Progenitor cell of endocrine pancreas (in vitro differentiated cells): ENCODE data around the gene SPECC1L. TPM values are rescaled to one million over a fixed set of nuclear protein-coding genes. Genes with fewer than 3 reads are reported as not detected.

Source experiments
- DNase-seq: peaks from one replicate; pipeline ENCODE4 v3.0.0; 2021; ENCODE audit warnings: low spot score; ENCODE audit not compliant: unreplicated experiment
- H3K27ac Mint-ChIP-seq: 2 replicates; pipeline ENCODE4 v1.8.0; 2021; ENCODE audit warnings: mild to moderate bottlenecking, moderate library complexity, mixed read lengths
- H3K27me3 Mint-ChIP-seq: 2 replicates; pipeline ENCODE4 v1.8.0; 2021; ENCODE audit warnings: mixed read lengths
- H3K36me3 Mint-ChIP-seq: 2 replicates; pipeline ENCODE4 v1.8.0; 2022; ENCODE audit warnings: mixed read lengths; ENCODE audit not compliant: insufficient read depth
- H3K4me1 Mint-ChIP-seq: 2 replicates; pipeline ENCODE4 v1.8.0; 2021; ENCODE audit warnings: low read depth, mixed read lengths
- H3K4me3 Mint-ChIP-seq: 2 replicates; pipeline ENCODE4 v1.8.0; 2021; ENCODE audit warnings: low read depth, mild to moderate bottlenecking, moderate library complexity, mixed read lengths
- H3K9me3 Mint-ChIP-seq: 2 replicates; pipeline ENCODE4 v1.8.0; 2021; ENCODE audit warnings: low read depth, mixed read lengths
- CTCF ChIP-seq: fragments of 200-600 bp; sonication (generic); IDR thresholded peaks from one replicate; pipeline ENCODE4 v1.5.0; 2021; ENCODE audit warnings: antibody characterized with exemption, mild to moderate bottlenecking; ENCODE audit not compliant: unreplicated experiment
- total RNA-seq: library from RNA; stranded (reverse); gene quantifications from 2 replicates; pipeline ENCODE4 v1.2.1, GENCODE V29; 2021

SPECC1L gene
- total RNA-seq, 1 donor from 2014 or later = 96.9 TPM

GRCh38 chr22:24338726-24339451 is 68.3 kb downstream of the SPECC1L start:
- TF ChIP-seq CTCF = no peak
- no peaks in the 10 kb centered on the region for H3K27me3 Mint-ChIP-seq
- H3K27ac Mint-ChIP-seq = no peak overlapping the region
- H3K36me3 Mint-ChIP-seq = peaks cover 11% of the 10 kb centered on the region
- H3K4me3 Mint-ChIP-seq = no peak overlapping the region
- H3K9me3 Mint-ChIP-seq = no peaks in the 10 kb centered on the region
- DNase-seq = no peak
- no peaks in the 10 kb centered on the region for H3K4me1 Mint-ChIP-seq

GRCh38 chr22:24339452-24339747 is 68.8 kb downstream of the SPECC1L start:
- no peak for TF ChIP-seq CTCF
- H3K4me1 Mint-ChIP-seq = no peaks in the 10 kb centered on the region

GRCh38 chr22:24341627-24342026 is 71.0 kb downstream of the SPECC1L start:
- peaks cover 11% of the 10 kb centered on the region for H3K36me3 Mint-ChIP-seq

More at GRCh38 chr22:24339452-24339747, 68.8 kb downstream of the SPECC1L start:
- Mint-ChIP-seq H3K27me3 (no peaks in the 10 kb centered on the region), H3K9me3 (no peaks in the 10 kb centered on the region), H3K36me3 (peaks cover 13% of the 10 kb centered on the region), H3K4me3 (no peak overlapping the region), H3K27ac (no peak overlapping the region)
- no peak for DNase-seq

GRCh38 chr22:24350627-24351026 is 80.0 kb downstream of the SPECC1L start:
- TF ChIP-seq CTCF = no peak
- peaks cover 52% of the 10 kb centered on the region for H3K36me3 Mint-ChIP-seq
- H3K9me3 Mint-ChIP-seq = peaks cover 11% of the 10 kb centered on the region
- no peak overlapping the region for H3K4me3 Mint-ChIP-seq
- DNase-seq = no peak
- no peaks in the 10 kb centered on the region for H3K4me1 Mint-ChIP-seq
- H3K27me3 Mint-ChIP-seq = no peaks in the 10 kb centered on the region
- H3K27ac Mint-ChIP-seq = no peak overlapping the region

More at GRCh38 chr22:24341627-24342026, 71.0 kb downstream of the SPECC1L start:
- no peaks in the 10 kb centered on the region for H3K4me1 Mint-ChIP-seq
- no peaks in the 10 kb centered on the region for H3K27me3 Mint-ChIP-seq
- TF ChIP-seq CTCF = no peak
- H3K9me3 Mint-ChIP-seq = no peaks in the 10 kb centered on the region
- no peak overlapping the region for H3K27ac Mint-ChIP-seq
- H3K4me3 Mint-ChIP-seq = no peak overlapping the region
- DNase-seq = no peak

GRCh38 chr22:24353121-24353520 is 82.5 kb downstream of the SPECC1L start:
- DNase-seq = no peak
- Mint-ChIP-seq H3K27me3 (no peaks in the 10 kb centered on the region), H3K9me3 (peaks cover 11% of the 10 kb centered on the region), H3K4me3 (no peak overlapping the region), H3K27ac (no peak overlapping the region), H3K36me3 (peaks cover 50% of the 10 kb centered on the region), H3K4me1 (no peaks in the 10 kb centered on the region)
- no peak for TF ChIP-seq CTCF
